NB4 (cell line): Measurements from ENCODE around the gene KITLG.
"Not testable (repeated sequence)": the region's sequence is repeated elsewhere in the genome, so short reads cannot be mapped to it uniquely, and the experiment has no call there.

Experiments
- DNase-seq: peaks from one replicate; pipeline ENCODE4 v3.0.0; 2010; ENCODE audit warnings: low read depth
- H3K4me3 ChIP-seq: one replicate; pipeline ENCODE4 v1.5.1; 2011; ENCODE audit warnings: mild to moderate bottlenecking, low read depth, low read length, moderate library complexity
- CTCF ChIP-seq: IDR thresholded peaks from one replicate; pipeline ENCODE4 v1.5.1; 2012; ENCODE audit warnings: low read depth, low read length
- MAX ChIP-seq: IDR thresholded peaks from 2 replicates; pipeline ENCODE4 v1.6.1; 2011; ENCODE audit warnings: low read depth, low read length
- MYC ChIP-seq: IDR thresholded peaks from 2 replicates; pipeline ENCODE4 v1.6.1; 2011; ENCODE audit warnings: low read depth, low read length
- POLR2A ChIP-seq: IDR thresholded peaks from 2 replicates; pipeline ENCODE4 v1.6.1; 2011; ENCODE audit warnings: mild to moderate bottlenecking; ENCODE audit not compliant: insufficient read length; ENCODE audit errors: extremely low read depth

Gene KITLG

DNA sequence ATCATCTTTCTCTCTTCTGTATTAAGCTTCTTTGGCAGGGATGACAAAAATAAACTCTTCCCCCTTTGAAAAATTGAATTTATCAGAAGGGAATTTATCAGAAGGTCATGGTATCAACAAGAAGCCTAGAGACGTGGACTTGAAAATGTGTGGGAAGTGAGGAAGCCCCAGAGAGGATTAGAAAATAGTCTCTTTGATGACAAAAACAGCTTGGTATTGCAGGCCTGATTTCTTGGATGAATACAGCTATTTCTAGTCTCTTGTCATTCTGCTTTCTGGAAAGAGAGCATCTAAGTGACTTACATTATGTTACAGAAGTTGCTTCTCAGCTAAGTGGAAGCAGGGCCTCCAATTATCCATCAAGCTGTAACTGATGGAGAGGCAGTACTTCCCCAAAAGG lies 111.1 kb downstream of the KITLG start:
- TF ChIP-seq MYC (no peak), MAX (no peak), POLR2A (no peak), CTCF (no peak)
- DNase-seq: no peak
- H3K4me3 ChIP-seq: no peak overlapping the region

DNA sequence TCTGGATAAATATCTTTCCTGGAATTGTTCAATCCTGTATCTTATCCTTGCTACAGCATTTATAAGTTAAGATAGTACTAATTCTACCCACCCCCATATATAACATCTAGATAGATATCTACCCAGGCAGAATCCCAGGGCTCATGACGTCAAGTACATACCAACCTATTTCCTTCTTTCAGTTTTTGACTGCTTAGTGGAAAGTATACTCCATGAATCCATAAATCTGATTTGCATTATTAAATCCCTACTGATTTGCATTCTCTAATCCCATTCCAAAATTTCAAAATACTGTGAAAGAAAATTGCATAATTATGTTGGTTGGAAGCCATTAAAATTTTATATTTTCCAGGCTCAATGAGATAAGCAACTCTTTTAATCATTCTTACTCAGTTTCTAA lies 111.7 kb downstream of the KITLG start:
- no peak for DNase-seq
- no peak overlapping the region for H3K4me3 ChIP-seq
- TF ChIP-seq POLR2A: no peak
- TF ChIP-seq MYC: no peak
- TF ChIP-seq CTCF: no peak
- no peak for TF ChIP-seq MAX

- not testable (repeated sequence) for DNase-seq, H3K4me3 ChIP-seq
Measured at GRCh38 chr12:88466708-88467107, 113.6 kb downstream of the KITLG start.

DNA sequence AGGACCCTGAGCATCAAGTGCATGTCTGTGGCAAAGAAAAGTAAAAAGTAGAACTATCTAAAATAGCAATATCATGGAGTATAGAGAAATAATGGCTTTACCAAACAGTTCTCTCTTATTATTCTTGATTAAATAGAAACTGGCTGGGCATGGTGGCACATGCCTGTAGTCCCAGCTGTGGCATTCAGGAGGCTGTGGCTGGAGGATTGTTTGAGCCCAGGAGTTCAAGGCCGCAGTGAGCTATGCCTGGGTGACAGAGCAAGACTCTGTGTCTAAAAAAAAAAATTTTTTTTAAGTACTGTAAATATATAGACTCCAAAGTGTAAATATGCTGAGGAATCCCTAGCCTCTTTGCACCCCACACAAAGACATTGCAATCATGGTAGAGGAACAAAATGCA lies 121.9 kb downstream of the KITLG start:
- H3K4me3 ChIP-seq: no peak overlapping the region
- no peak for TF ChIP-seq POLR2A
- no peak for TF ChIP-seq CTCF
- TF ChIP-seq MAX: no peak
- no peak for TF ChIP-seq MYC
- no peak for DNase-seq

DNA sequence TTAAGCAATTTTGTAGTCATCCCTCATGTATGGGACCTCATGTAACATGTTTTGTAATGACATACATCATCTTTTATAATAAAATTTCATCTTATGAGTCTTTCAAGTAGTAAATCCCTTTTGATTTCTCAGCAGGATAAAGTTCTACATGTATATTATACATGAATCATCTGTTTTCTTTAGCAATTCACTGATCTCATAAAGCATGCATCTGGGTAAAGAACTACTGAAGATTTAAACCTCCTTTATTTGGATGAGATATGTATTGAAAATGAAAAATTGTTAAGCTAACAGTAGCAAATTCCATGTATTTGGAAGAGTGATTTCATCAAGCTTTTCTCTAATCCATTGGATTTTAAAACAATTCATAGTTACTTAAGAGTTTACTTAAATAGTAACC lies 126.9 kb downstream of the KITLG start:
- TF ChIP-seq MAX: no peak
- no peak for TF ChIP-seq POLR2A
- no peak for TF ChIP-seq MYC
- no peak for TF ChIP-seq CTCF
- DNase-seq: no peak
- no peak overlapping the region for H3K4me3 ChIP-seq

GRCh38 chr12:88451205-88451604 lies 129.1 kb downstream of the KITLG start:
- TF ChIP-seq POLR2A (no peak), MAX (no peak), CTCF (no peak), MYC (no peak)
- no peak for DNase-seq
- H3K4me3 ChIP-seq: no peak overlapping the region

- H3K4me3 ChIP-seq: no peak overlapping the region
- no peak for DNase-seq
- TF ChIP-seq POLR2A: no peak
- no peak for TF ChIP-seq MAX
- TF ChIP-seq CTCF: no peak
- TF ChIP-seq MYC: no peak
Measured at GRCh38 chr12:88450136-88450535, 130.1 kb downstream of the KITLG start.
